SJCRH30 (cell line): ENCODE data around the gene SELE. TPM values are rescaled to one million over a fixed set of nuclear protein-coding genes. Genes with fewer than 3 reads are reported as not detected.
"Not testable (repeated sequence)": the region's sequence is repeated elsewhere in the genome, so short reads cannot be mapped to it uniquely, and the experiment has no call there.

Experiments
- DNase-seq, 2 experiments: peaks; one replicate each; pipeline ENCODE4 v3.0.0-alpha.2; 2015 to 2020
- H3K27ac ChIP-seq: fragments of 250-450 bp; sonication (Bioruptor Pico); 2 replicates; pipeline ENCODE4 v1.5.1; 2020; ENCODE audit warnings: mild to moderate bottlenecking, moderate library complexity
- H3K27me3 ChIP-seq: fragments of 250-450 bp; sonication (Bioruptor Pico); 2 replicates; pipeline ENCODE4 v1.5.1; 2020; ENCODE audit warnings: mild to moderate bottlenecking, moderate library complexity
- H3K36me3 ChIP-seq: fragments of 250-450 bp; sonication (Bioruptor Pico); 2 replicates; pipeline ENCODE4 v1.5.1; 2020; ENCODE audit warnings: mild to moderate bottlenecking, moderate library complexity
- H3K4me1 ChIP-seq: fragments of 250-450 bp; sonication (Bioruptor Pico); 2 replicates; pipeline ENCODE4 v1.5.1; 2020; ENCODE audit warnings: mild to moderate bottlenecking, moderate library complexity
- H3K4me3 ChIP-seq: fragments of 250-450 bp; sonication (Bioruptor Pico); 2 replicates; pipeline ENCODE4 v1.5.1; 2020; ENCODE audit warnings: mild to moderate bottlenecking, moderate library complexity
- H3K9me3 ChIP-seq: fragments of 250-450 bp; sonication (Bioruptor Pico); replicated peaks from 2 replicates; pipeline ENCODE4 v1.5.1; 2020; ENCODE audit warnings: mild to moderate bottlenecking, moderate library complexity
- total RNA-seq: library from RNA; depleted of rRNA; stranded (reverse); fragments of >200 nt; shearing (Covaris generic); gene quantifications from 2 replicates; pipeline ENCODE4 v1.2.3, GENCODE V29; 2014

Gene SELE
- total RNA-seq, 1 experiment from 2014 or later, result not detected

- no peak for DNase-seq
- H3K4me1 ChIP-seq, result no peaks in the 10 kb centered on the region
- H3K27me3 ChIP-seq, result no peaks in the 10 kb centered on the region
- no peak overlapping the region for H3K27ac ChIP-seq
- H3K9me3 ChIP-seq, result no peaks in the 10 kb centered on the region
- H3K36me3 ChIP-seq, result no peaks in the 10 kb centered on the region
- H3K4me3 ChIP-seq, result no peak overlapping the region
These were observed 25.8 kb downstream of the SELE start for GRCh38 chr1:169707912-169708604.

GRCh38 chr1:169704797-169705196, 29.1 kb downstream of the SELE start:
- Histone ChIP-seq H3K27ac (no peak overlapping the region), H3K4me3 (no peak overlapping the region), H3K27me3 (no peaks in the 10 kb centered on the region), H3K9me3 (no peaks in the 10 kb centered on the region), H3K4me1 (no peaks in the 10 kb centered on the region), H3K36me3 (no peaks in the 10 kb centered on the region)
- no peak for DNase-seq

GRCh38 chr1:169701261-169702005, 32.4 kb downstream of the SELE start:
- Histone ChIP-seq H3K27ac (no peak overlapping the region), H3K4me1 (no peaks in the 10 kb centered on the region), H3K4me3 (no peak overlapping the region), H3K9me3 (no peaks in the 10 kb centered on the region), H3K36me3 (no peaks in the 10 kb centered on the region), H3K27me3 (no peaks in the 10 kb centered on the region)
- no peak for DNase-seq

GRCh38 chr1:169699707-169700106, 34.2 kb downstream of the SELE start:
- DNase-seq, result no peak
- H3K27me3 ChIP-seq, result no peaks in the 10 kb centered on the region
- H3K36me3 ChIP-seq, result no peaks in the 10 kb centered on the region

GRCh38 chr1:169698976-169699375, 34.9 kb downstream of the SELE start:
- Histone ChIP-seq H3K27me3 (no peaks in the 10 kb centered on the region), H3K27ac (no peak overlapping the region), H3K4me3 (no peak overlapping the region), H3K36me3 (no peaks in the 10 kb centered on the region), H3K9me3 (no peaks in the 10 kb centered on the region), H3K4me1 (no peaks in the 10 kb centered on the region)
- no peak for DNase-seq

More at GRCh38 chr1:169699707-169700106, 34.2 kb downstream of the SELE start:
- no peaks in the 10 kb centered on the region for H3K4me1 ChIP-seq
- no peak overlapping the region for H3K4me3 ChIP-seq
- no peak overlapping the region for H3K27ac ChIP-seq
- no peaks in the 10 kb centered on the region for H3K9me3 ChIP-seq

GRCh38 chr1:169697755-169698154, 36.1 kb downstream of the SELE start:
- Histone ChIP-seq H3K27me3 (no peaks in the 10 kb centered on the region), H3K4me1 (no peaks in the 10 kb centered on the region), H3K4me3 (no peak overlapping the region), H3K27ac (no peak overlapping the region), H3K36me3 (no peaks in the 10 kb centered on the region), H3K9me3 (no peaks in the 10 kb centered on the region)
- no peak for DNase-seq

GRCh38 chr1:169696273-169697100, 37.4 kb downstream of the SELE start:
- no peaks in the 10 kb centered on the region for H3K36me3 ChIP-seq
- H3K4me1 ChIP-seq, result no peaks in the 10 kb centered on the region
- no peaks in the 10 kb centered on the region for H3K27me3 ChIP-seq
- no peak overlapping the region for H3K27ac ChIP-seq
- H3K9me3 ChIP-seq, result no peaks in the 10 kb centered on the region
- no peak overlapping the region for H3K4me3 ChIP-seq
- no peak for DNase-seq

GRCh38 chr1:169694304-169695075, 39.4 kb downstream of the SELE start:
- H3K9me3 ChIP-seq, result no peaks in the 10 kb centered on the region
- no peaks in the 10 kb centered on the region for H3K27me3 ChIP-seq
- no peak overlapping the region for H3K27ac ChIP-seq
- no peaks in the 10 kb centered on the region for H3K36me3 ChIP-seq
- no peaks in the 10 kb centered on the region for H3K4me1 ChIP-seq
- DNase-seq, result no peak
- no peak overlapping the region for H3K4me3 ChIP-seq

- no peaks in the 10 kb centered on the region for H3K27me3 ChIP-seq
- H3K36me3 ChIP-seq, result no peaks in the 10 kb centered on the region
- no peak for DNase-seq
- H3K27ac ChIP-seq, result no peak overlapping the region
- H3K4me1 ChIP-seq, result no peaks in the 10 kb centered on the region
- no peak overlapping the region for H3K4me3 ChIP-seq
- H3K9me3 ChIP-seq, result no peaks in the 10 kb centered on the region
These were observed 41.0 kb downstream of the SELE start for GRCh38 chr1:169692756-169693460.

- no peaks in the 10 kb centered on the region for H3K27me3 ChIP-seq
- H3K4me3 ChIP-seq, result no peak overlapping the region
- no peaks in the 10 kb centered on the region for H3K36me3 ChIP-seq
- no peaks in the 10 kb centered on the region for H3K9me3 ChIP-seq
- no peaks in the 10 kb centered on the region for H3K4me1 ChIP-seq
- DNase-seq, result no peak
- H3K27ac ChIP-seq, result no peak overlapping the region
These were observed 43.4 kb downstream of the SELE start for GRCh38 chr1:169690489-169690888.

- H3K4me3 ChIP-seq, result no peak overlapping the region
- no peaks in the 10 kb centered on the region for H3K36me3 ChIP-seq
- no peaks in the 10 kb centered on the region for H3K9me3 ChIP-seq
- no peak overlapping the region for H3K27ac ChIP-seq
- H3K4me1 ChIP-seq, result no peaks in the 10 kb centered on the region
- H3K27me3 ChIP-seq, result no peaks in the 10 kb centered on the region
- no peak for DNase-seq
These were observed 44.5 kb downstream of the SELE start for GRCh38 chr1:169689395-169689794.

GRCh38 chr1:169688377-169688776, 45.5 kb downstream of the SELE start:
- not testable (repeated sequence) for H3K4me3 ChIP-seq, DNase-seq, H3K27ac ChIP-seq, H3K36me3 ChIP-seq, H3K9me3 ChIP-seq, H3K4me1 ChIP-seq, H3K27me3 ChIP-seq

GRCh38 chr1:169683661-169684060, 50.2 kb downstream of the SELE start:
- H3K36me3 ChIP-seq, result no peaks in the 10 kb centered on the region
- no peak for DNase-seq
- no peak overlapping the region for H3K27ac ChIP-seq
- no peaks in the 10 kb centered on the region for H3K4me1 ChIP-seq
- H3K9me3 ChIP-seq, result no peaks in the 10 kb centered on the region
- no peaks in the 10 kb centered on the region for H3K27me3 ChIP-seq
- H3K4me3 ChIP-seq, result no peak overlapping the region

- DNase-seq, H3K27me3 ChIP-seq, H3K9me3 ChIP-seq, H3K4me1 ChIP-seq, H3K36me3 ChIP-seq, H3K4me3 ChIP-seq, H3K27ac ChIP-seq: not testable (repeated sequence)
These were observed 50.7 kb downstream of the SELE start for GRCh38 chr1:169683168-169683567.
